HTERT RPE-1 (cell line): ENCODE data around the gene ATP5PD.

Source experiments
- in situ Hi-C: fragments of 300-500 bp; cut with MboI; formaldehyde crosslinking; loops from 4 replicates; pipeline ENCODE4 v1.14.3; 2020; ENCODE audit warnings: low sequenced_read_pairs

Gene ATP5PD

GRCh38 chr17:75001915-75002843 lies 44.6 kb downstream of the ATP5PD start:
- in situ Hi-C loops = no loop called here

GRCh38 chr17:74999523-74999922 lies 47.2 kb downstream of the ATP5PD start:
- in situ Hi-C loops = no loop called here

- in situ Hi-C loops = no loop called here
Observed at GRCh38 chr17:74998783-74999182, 48.0 kb downstream of the ATP5PD start.

- in situ Hi-C loops = no loop called here
Observed at GRCh38 chr17:74995847-74996246, 50.9 kb downstream of the ATP5PD start.

GRCh38 chr17:74994440-74994839 lies 52.3 kb downstream of the ATP5PD start:
- in situ Hi-C loops = no loop called here

GRCh38 chr17:74992223-74992622 lies 54.5 kb downstream of the ATP5PD start:
- in situ Hi-C loops = no loop called here

GRCh38 chr17:74990581-74991105 lies 56.1 kb downstream of the ATP5PD start:
- in situ Hi-C loops = no loop called here
